HFFc6 (cell line): Measurements from ENCODE around the gene TMUB1. TPM values are rescaled to one million over a fixed set of nuclear protein-coding genes. Genes with fewer than 3 reads are reported as not detected.
A peak's percentile ranks its signal among the peaks of the same experiment; 100 is the strongest.

ENCODE experiments used
- DNase-seq: peaks from one replicate; pipeline ENCODE4 v3.0.0-alpha.2; 2018
- H3K27ac Mint-ChIP-seq: 2 replicates; pipeline ENCODE4 v1.8.0; 2020; ENCODE audit warnings: mild to moderate bottlenecking, mixed read lengths
- H3K27me3 Mint-ChIP-seq: 2 replicates; pipeline ENCODE4 v1.8.0; 2021; ENCODE audit warnings: mild to moderate bottlenecking, moderate library complexity, mixed read lengths; ENCODE audit not compliant: insufficient read depth
- H3K36me3 Mint-ChIP-seq: 2 replicates; pipeline ENCODE4 v1.8.0; 2021; ENCODE audit warnings: low read depth, mixed read lengths
- H3K4me1 Mint-ChIP-seq: 2 replicates; pipeline ENCODE4 v1.8.0; 2020; ENCODE audit warnings: low read depth, mixed read lengths
- H3K4me3 Mint-ChIP-seq: 2 replicates; pipeline ENCODE4 v1.8.0; 2020; ENCODE audit warnings: mild to moderate bottlenecking, moderate library complexity, mixed read lengths
- H3K9me3 Mint-ChIP-seq: 2 replicates; pipeline ENCODE4 v1.8.0; 2020; ENCODE audit warnings: mild to moderate bottlenecking, mixed read lengths
- total RNA-seq, 6 experiments: library from RNA; stranded (reverse); fragmentation: NEBNext Ultra II Directional; extraction: Animal tissue kit (Norgen Biotek cat#: 25700); gene quantifications; 2 replicates in 1 of 6; 3 replicates in 5 of 6; pipeline ENCODE4 v1.2.3, GENCODE V29; 2021
- TF ChIP-seq, protein P1 (sequence below): fragments of 200-600 bp; sonication (generic); IDR thresholded peaks from 2 replicates; pipeline ENCODE4 v1.5.0; 2021; ENCODE audit warnings: antibody characterized with exemption, mild to moderate bottlenecking

The TMUB1 gene
- total RNA-seq, 6 experiments from 2014 or later = 44.0 to 57.8 (median 51.9) TPM

DNA sequence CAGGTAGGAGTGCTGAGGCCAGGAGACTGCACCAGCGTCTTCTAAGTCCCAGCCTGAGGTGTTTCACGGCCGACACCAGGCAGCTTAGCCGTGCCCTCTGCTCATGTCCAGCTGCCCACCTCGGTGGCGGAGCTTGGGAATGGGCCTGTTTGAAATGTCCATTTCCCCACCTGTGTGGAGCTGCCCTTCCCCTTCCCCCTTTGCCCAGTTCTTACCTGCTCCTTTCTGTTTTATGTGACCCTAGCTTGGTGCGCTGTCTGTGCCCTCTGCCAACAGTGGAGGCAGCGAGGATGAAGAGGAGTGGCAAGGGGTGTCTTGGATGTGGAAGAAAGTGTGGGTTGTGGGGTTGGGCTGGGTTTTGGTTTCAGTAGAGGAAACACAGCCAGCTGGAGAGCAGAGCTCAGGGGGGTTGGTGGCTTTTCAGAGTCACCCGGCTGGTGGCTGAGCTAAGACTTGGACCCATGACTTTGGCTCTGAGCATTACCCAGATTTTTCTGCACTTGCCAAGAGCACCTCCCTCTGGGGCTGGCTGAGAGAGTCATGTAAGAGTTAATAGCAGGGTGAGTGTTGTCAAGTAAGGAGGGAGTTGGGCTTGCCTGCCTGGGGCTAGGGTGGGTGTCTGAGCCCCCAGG, 46.8 kb upstream of the TMUB1 start:
- Mint-ChIP-seq H3K27me3 (peaks cover 3% of the 10 kb centered on the region), H3K27ac (peak overlapping the region; percentile 14; the same call in 1 of the 2 replicates), H3K4me3 (no peak overlapping the region), H3K9me3 (no peaks in the 10 kb centered on the region), H3K4me1 (peaks cover 5% of the 10 kb centered on the region; the same call in 1 of the 2 replicates), H3K36me3 (no peaks in the 10 kb centered on the region)
- TF ChIP-seq, protein P1, sequence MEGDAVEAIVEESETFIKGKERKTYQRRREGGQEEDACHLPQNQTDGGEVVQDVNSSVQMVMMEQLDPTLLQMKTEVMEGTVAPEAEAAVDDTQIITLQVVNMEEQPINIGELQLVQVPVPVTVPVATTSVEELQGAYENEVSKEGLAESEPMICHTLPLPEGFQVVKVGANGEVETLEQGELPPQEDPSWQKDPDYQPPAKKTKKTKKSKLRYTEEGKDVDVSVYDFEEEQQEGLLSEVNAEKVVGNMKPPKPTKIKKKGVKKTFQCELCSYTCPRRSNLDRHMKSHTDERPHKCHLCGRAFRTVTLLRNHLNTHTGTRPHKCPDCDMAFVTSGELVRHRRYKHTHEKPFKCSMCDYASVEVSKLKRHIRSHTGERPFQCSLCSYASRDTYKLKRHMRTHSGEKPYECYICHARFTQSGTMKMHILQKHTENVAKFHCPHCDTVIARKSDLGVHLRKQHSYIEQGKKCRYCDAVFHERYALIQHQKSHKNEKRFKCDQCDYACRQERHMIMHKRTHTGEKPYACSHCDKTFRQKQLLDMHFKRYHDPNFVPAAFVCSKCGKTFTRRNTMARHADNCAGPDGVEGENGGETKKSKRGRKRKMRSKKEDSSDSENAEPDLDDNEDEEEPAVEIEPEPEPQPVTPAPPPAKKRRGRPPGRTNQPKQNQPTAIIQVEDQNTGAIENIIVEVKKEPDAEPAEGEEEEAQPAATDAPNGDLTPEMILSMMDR = no peak
- DNase-seq = no peak

DNA sequence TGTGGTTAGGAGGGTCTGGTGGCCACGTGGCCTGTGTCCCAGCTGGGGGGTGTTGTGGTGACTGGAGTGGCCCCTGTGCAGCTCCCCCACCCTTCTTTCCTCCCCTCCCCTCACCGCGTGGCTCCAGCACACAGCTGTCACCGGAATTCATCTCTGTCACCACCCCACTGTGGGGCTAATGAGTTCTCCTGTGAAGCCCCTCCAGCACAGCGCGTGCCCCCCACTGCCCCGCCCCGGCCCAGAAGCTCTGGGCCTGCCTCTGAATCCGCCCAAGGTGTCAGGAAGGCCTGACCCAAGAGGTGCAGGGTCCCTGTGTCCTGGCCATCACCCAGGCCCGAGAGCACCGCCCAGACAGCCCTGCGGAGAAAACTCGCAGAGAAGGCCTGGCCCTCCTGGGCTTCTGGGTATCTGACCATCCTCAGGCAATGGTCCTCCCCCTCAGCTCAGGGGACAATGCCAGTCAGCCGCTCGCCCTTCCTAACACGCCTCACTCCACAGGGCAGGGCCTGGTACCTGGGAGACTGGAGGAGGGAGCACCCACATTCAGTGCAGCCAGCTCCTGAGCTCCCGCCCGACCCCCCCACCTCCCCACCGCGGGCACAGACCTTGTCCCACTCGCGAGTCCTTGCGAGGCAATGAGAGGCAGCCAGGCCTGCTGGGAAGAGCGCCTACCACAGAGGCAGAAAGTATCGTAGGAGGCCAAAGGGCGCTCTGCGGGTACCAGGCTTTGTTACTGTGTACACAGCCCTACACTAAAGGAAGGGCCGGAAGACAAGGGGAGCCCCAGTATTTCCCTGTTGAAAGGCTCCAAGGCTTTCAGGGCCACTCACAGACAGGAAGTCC, 46.0 kb upstream of the TMUB1 start:
- TF ChIP-seq, protein P1 = no peak
- DNase-seq = no peak
- Mint-ChIP-seq H3K27me3 (peaks cover 3% of the 10 kb centered on the region), H3K27ac (no peak overlapping the region), H3K36me3 (peaks cover 3% of the 10 kb centered on the region; the same call in 1 of the 2 replicates), H3K9me3 (no peaks in the 10 kb centered on the region), H3K4me1 (peaks cover 5% of the 10 kb centered on the region; the same call in 1 of the 2 replicates), H3K4me3 (no peak overlapping the region)

GRCh38 chr7:151128716-151129115, 45.4 kb upstream of the TMUB1 start:
- DNase-seq = no peak
- Mint-ChIP-seq H3K4me1 (peaks cover 5% of the 10 kb centered on the region; the same call in 1 of the 2 replicates), H3K27ac (no peak overlapping the region), H3K9me3 (no peaks in the 10 kb centered on the region), H3K4me3 (no peak overlapping the region), H3K27me3 (peaks cover 4% of the 10 kb centered on the region; the same call in 1 of the 2 replicates), H3K36me3 (peaks cover 9% of the 10 kb centered on the region; the same call in 1 of the 2 replicates)
- TF ChIP-seq, protein P1 = no peak

DNA sequence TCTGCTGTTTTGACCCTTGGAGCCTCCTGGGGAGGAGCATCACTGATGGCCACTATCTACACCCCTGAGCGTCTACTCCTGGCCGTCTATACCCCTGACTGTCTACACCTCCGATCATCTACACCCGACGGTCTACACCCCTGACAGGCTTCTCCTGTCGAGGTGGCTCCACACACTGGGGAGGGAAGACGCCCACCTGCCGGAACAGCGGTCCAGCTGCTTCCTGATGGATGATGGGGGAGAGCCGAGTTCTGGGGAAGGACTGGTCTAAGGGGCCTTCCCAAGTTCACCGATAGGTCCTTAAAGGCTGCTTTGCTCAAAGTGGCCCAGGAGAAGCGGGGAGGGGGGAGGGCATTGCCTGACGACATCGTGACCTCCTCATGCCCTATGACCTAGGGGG, 44.9 kb upstream of the TMUB1 start:
- H3K4me1 Mint-ChIP-seq = peaks cover 5% of the 10 kb centered on the region; the same call in 1 of the 2 replicates
- peaks cover 5% of the 10 kb centered on the region; the same call in 1 of the 2 replicates for H3K27me3 Mint-ChIP-seq
- H3K36me3 Mint-ChIP-seq = peaks cover 11% of the 10 kb centered on the region; the same call in 1 of the 2 replicates
- DNase-seq = no peak
- H3K27ac Mint-ChIP-seq = no peak overlapping the region
- TF ChIP-seq, protein P1 = no peak
- no peaks in the 10 kb centered on the region for H3K9me3 Mint-ChIP-seq
- no peak overlapping the region for H3K4me3 Mint-ChIP-seq

GRCh38 chr7:151126491-151127137, 43.3 kb upstream of the TMUB1 start:
- H3K9me3 Mint-ChIP-seq = no peaks in the 10 kb centered on the region
- H3K36me3 Mint-ChIP-seq = peaks cover 11% of the 10 kb centered on the region; the same call in 1 of the 2 replicates
- H3K27ac Mint-ChIP-seq = no peak overlapping the region
- DNase-seq = no peak
- H3K27me3 Mint-ChIP-seq = peaks cover 5% of the 10 kb centered on the region; the same call in 1 of the 2 replicates
- no peak overlapping the region for H3K4me3 Mint-ChIP-seq
- H3K4me1 Mint-ChIP-seq = peaks cover 5% of the 10 kb centered on the region; the same call in 1 of the 2 replicates
- TF ChIP-seq, protein P1 = no peak
